Rectal smooth muscle tissue (tissue), 1 donor: ENCODE measurements around the gene ZNF277.
"Not testable (repeated sequence)": the region's sequence is repeated elsewhere in the genome, so short reads cannot be mapped to it uniquely, and the experiment has no call there.

Experiments
- H3K27ac ChIP-seq: one replicate; pipeline ENCODE4 v1.7.0; 2013; ENCODE audit warnings: low read depth, low read length, inconsistent platforms
- H3K27me3 ChIP-seq: one replicate; pipeline ENCODE4 v1.7.0; 2013; ENCODE audit warnings: low read length; ENCODE audit not compliant: control insufficient read depth, insufficient read depth
- H3K36me3 ChIP-seq: one replicate; pipeline ENCODE4 v1.7.0; 2013; ENCODE audit warnings: low read length; ENCODE audit not compliant: control insufficient read depth, insufficient read depth
- H3K4me1 ChIP-seq: one replicate; pipeline ENCODE4 v1.7.0; 2013; ENCODE audit warnings: low read length; ENCODE audit not compliant: control insufficient read depth, insufficient read depth
- H3K4me3 ChIP-seq: one replicate; pipeline ENCODE4 v1.7.0; 2013; ENCODE audit warnings: low read length
- H3K9ac ChIP-seq: one replicate; pipeline ENCODE4 v1.7.0; 2013; ENCODE audit warnings: low read length

ZNF277 gene

DNA sequence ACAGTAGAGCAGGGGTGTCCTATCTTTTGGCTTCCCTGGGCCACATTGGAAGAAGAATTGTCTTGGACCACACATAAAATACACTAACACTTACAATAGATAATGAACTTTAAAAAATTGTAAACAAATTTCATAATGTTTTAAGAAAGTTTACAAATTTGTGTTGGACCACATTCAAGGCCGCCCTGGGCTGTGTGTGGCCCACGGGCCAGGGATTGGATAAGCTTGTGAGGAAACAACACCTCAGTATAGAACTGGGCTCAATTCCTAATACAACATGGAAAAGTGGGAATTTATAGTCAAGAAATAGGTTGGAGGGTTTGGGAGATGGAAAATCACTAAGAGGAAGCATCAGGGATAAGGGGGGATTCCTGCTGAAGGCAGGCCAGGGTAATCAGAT, 17.7 kb downstream of the ZNF277 start:
- H3K4me3 ChIP-seq, result no peak overlapping the region
- no peaks in the 10 kb centered on the region for H3K27me3 ChIP-seq
- no peak overlapping the region for H3K9ac ChIP-seq
- H3K36me3 ChIP-seq, result no peaks in the 10 kb centered on the region
- no peaks in the 10 kb centered on the region for H3K4me1 ChIP-seq
- H3K27ac ChIP-seq, result no peak overlapping the region

DNA sequence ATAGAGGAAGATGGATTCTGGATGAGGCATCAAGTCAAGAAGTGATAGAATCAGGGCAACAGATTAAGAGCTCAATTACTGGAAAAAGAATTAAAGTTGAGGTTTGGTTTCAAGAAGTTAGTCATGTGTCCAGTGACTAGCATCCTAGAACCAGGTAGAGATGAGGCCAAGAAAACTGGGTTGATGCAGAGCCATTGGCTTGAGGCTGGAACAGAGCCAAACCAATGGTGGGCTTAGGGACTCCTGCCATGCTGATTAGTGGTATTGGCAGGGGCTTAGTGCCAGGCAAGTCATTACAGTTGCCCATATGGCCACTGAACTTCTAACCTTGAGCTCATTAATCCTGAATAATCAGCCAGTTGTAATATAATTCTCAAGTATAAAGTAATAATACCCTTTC, 18.5 kb downstream of the ZNF277 start:
- Histone ChIP-seq H3K36me3 (no peaks in the 10 kb centered on the region), H3K27ac (no peak overlapping the region), H3K27me3 (no peaks in the 10 kb centered on the region), H3K4me3 (no peak overlapping the region), H3K4me1 (no peaks in the 10 kb centered on the region), H3K9ac (no peak overlapping the region)

DNA sequence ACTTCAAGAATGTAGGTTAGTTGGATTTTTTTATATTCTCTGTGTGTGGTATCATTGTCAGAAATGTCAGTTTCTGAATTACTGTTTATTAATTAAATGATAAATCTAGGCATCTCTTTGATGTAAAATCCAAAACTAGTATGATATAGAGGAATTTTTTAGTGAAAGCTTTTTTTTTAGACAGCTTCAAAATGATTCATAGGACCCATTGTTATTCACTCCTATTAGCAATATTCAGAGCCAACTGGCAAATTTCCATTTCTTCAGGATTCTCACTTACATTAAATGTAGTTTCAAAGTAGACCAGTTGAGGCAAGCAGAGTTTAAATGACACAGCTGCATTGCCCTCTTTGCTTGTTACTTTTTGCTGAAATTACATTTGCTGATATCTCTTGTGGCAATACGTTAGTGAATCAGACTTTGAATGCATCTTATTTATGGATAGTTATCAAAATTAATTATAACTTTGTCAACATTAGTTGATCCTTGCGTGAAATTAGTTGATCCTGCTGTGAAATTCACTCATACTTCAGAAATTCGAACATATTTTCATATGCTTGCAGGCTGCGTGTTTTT, 20.3 kb downstream of the ZNF277 start:
- Histone ChIP-seq H3K9ac (no peak overlapping the region), H3K27me3 (no peaks in the 10 kb centered on the region)

DNA sequence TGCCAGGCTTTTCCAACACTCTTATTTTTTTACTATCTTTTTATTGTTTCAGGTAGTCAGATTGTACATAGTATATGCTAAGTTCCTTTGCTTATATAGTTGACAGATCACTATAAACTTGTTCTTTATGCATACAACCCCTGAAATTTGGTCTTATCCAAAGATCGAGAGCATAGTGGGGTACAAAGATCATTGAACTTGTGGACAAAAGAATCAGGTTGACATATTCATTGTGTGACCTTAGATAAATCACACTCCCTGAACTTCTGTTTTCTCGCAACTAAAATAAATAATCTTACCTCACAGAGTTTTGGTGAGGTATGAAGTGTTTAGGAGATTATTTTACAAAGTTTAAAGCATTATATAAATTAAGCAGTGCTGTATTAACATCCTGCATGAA, 22.1 kb downstream of the ZNF277 start:
- Histone ChIP-seq H3K4me3 (no peak overlapping the region), H3K9ac (no peak overlapping the region), H3K27ac (no peak overlapping the region), H3K27me3 (no peaks in the 10 kb centered on the region), H3K36me3 (no peaks in the 10 kb centered on the region), H3K4me1 (no peaks in the 10 kb centered on the region)

More for the DNA sequence above, 20.3 kb downstream of the ZNF277 start:
- no peaks in the 10 kb centered on the region for H3K36me3 ChIP-seq
- H3K4me1 ChIP-seq, result no peaks in the 10 kb centered on the region
- no peak overlapping the region for H3K4me3 ChIP-seq
- no peak overlapping the region for H3K27ac ChIP-seq

DNA sequence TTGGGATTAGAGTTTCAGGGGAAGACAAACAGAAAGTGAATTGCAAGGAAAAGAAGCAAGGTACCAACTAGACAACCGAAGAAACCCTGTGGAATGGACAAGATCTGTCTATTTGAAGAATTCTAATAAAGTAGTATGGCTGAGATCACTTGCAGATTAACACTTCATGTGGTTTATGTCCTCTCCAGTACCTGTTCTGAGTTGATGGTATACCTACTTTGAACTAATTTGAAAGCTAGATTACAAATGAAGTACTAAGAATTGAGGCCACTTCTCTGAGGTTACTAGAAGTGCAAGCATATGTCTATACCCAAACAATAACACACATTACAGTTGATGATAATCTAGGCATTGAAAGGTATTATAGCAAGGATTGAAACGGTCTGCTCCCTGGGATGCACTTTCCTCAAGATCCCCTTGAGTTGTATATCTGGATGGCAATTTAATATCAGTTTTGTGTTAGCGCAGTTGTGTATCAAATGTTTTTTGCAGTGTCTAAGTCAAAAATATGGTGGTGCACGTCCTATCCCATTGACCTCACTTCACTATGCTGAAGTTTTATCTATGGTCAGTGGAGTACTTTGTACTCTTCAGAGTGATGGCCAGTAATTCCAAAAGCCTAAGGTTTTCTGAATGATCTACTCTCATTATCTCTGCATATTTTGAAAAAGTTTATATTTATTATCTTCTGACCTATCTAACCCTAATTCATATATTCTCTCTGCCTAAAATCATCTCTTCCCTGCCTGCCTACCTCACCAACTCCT, 25.9 kb downstream of the ZNF277 start:
- H3K4me1 ChIP-seq, result no peaks in the 10 kb centered on the region
- no peak overlapping the region for H3K27ac ChIP-seq
- no peak overlapping the region for H3K9ac ChIP-seq
- no peaks in the 10 kb centered on the region for H3K36me3 ChIP-seq
- H3K4me3 ChIP-seq, result no peak overlapping the region
- H3K27me3 ChIP-seq, result no peaks in the 10 kb centered on the region

DNA sequence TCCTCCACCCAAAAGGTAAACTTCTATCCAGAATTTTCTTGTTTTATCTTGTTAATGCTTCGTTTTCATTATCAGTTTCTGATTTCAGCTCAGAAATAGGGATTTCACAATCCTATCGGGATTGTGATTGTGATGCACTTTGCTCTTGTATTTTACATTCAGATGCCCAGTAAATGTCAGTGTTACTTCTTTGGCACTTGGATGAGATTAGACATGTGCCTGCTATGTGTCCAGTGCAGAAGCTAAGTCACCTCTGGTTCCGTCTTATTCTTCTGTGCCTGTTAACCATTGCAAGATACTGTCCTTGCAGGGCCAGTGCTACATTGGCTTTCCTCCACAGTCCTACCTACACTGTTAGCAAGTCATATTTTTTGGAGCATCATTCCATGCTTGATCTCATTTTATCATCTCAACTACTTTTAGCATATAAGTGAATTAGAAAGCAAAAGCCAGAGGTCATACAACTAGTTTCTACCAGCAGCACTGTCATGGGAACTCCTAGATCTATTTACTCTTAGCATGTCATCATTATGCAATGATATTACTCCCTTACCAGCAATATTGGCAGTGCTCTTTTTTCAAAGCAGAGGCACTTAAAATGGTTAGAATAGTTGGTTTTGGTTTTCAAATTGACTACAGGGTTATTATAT, 26.7 kb downstream of the ZNF277 start:
- H3K27me3 ChIP-seq, result no peaks in the 10 kb centered on the region
- H3K27ac ChIP-seq, result no peak overlapping the region
- H3K9ac ChIP-seq, result no peak overlapping the region
- H3K4me1 ChIP-seq, result no peaks in the 10 kb centered on the region
- H3K4me3 ChIP-seq, result no peak overlapping the region
- H3K36me3 ChIP-seq, result no peaks in the 10 kb centered on the region

DNA sequence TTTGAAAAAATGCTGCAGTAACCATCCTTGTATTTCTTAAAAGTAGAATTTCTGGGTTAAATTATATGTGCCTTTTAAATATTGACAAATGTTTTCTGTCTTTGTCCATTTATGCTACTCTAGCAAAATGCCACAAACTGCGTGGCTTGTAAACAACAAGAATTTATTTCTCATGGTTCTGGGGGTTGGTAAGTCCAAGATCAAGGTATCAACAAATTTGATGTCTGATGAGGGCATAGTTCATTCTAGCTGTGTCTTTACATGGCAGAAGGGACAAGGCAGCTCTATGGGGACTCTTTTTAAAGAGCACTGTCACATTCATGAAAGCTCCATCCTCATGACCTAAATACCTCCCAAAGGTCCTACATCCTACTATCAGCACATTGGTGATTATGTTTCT, 27.7 kb downstream of the ZNF277 start:
- no peaks in the 10 kb centered on the region for H3K4me1 ChIP-seq
- no peak overlapping the region for H3K9ac ChIP-seq
- no peak overlapping the region for H3K4me3 ChIP-seq
- no peaks in the 10 kb centered on the region for H3K27me3 ChIP-seq
- H3K36me3 ChIP-seq, result no peaks in the 10 kb centered on the region
- H3K27ac ChIP-seq, result no peak overlapping the region

DNA sequence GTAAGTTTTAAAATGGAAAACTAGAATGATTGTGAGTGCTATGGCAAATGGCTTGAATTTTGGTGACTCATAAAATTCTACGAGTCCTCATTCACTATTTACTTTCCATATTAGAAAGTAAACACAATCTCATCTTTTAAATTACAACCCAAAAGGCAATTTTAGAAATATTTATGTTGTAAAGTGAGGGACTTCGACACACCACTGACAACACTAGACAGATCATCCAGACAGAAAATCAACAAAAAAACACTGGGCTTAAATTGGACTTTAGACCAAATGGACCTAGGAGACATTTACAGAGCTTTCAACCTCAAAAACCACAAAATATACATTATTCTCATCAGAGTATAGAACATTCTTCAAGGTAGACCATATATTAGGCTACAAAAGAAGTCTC, 30.1 kb downstream of the ZNF277 start:
- Histone ChIP-seq H3K4me1 (no peaks in the 10 kb centered on the region), H3K27ac (no peak overlapping the region), H3K27me3 (no peaks in the 10 kb centered on the region), H3K4me3 (no peak overlapping the region), H3K9ac (no peak overlapping the region), H3K36me3 (no peaks in the 10 kb centered on the region)

DNA sequence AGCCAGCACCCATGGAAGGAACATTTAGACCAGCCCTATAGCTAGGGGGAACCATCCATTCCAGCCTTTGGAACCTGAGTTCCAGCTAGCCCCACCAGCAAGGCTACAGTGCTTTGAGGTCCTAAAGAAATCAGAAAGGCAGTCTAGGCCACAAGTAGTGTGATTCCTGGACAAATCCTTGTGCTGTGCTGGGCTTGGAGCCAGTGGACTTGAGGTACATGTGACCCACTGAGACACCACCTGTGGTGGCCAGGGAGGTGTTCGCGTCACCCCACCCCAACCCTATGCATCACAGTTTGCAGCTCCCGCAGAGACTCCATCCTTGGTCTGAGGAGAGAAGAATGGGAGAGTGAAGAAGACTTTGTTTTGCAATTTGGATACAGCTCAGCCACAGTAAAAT, 31.8 kb downstream of the ZNF277 start:
- Histone ChIP-seq H3K27ac (no peak overlapping the region), H3K36me3 (no peaks in the 10 kb centered on the region), H3K27me3 (no peaks in the 10 kb centered on the region), H3K4me3 (no peak overlapping the region), H3K9ac (no peak overlapping the region), H3K4me1 (no peaks in the 10 kb centered on the region)

DNA sequence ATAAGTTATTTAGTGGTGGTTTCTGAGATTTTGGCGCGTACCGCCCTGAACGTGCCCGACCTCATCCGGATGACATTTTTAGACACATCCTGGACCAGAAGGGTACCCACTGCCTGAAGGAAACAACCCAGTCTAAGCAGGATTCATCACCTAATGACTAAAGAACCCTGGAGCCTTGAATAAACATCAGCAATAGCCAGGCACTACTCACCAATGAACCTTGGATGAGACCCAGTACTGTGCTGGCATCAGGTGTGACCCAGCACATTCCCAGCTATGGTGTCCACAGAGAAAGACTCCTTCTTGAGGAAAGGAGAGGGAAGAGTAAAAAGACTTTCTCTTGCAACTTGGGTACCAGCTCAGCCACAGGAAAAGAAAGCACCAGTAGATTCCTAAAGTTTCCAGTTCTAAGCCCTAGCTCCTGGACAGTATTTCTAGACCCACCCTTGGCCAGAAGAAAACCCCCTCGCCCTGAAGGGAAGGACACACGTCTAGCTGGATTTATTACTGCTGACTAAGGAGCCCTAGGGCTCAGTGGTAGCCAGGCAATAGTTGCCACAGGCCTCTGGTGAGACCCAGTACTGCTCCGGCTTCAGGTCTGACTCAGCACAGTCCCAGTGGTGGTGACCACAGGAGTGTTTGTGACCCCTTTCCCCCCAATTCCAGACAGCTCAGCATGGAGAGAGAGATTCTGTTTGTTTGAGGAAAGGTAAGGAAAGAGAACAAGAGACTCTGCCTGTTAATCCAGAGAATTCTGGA, 32.5 kb downstream of the ZNF277 start:
- Histone ChIP-seq H3K4me3 (no peak overlapping the region), H3K27ac (no peak overlapping the region), H3K4me1 (no peaks in the 10 kb centered on the region), H3K36me3 (no peaks in the 10 kb centered on the region), H3K27me3 (no peaks in the 10 kb centered on the region), H3K9ac (no peak overlapping the region)

DNA sequence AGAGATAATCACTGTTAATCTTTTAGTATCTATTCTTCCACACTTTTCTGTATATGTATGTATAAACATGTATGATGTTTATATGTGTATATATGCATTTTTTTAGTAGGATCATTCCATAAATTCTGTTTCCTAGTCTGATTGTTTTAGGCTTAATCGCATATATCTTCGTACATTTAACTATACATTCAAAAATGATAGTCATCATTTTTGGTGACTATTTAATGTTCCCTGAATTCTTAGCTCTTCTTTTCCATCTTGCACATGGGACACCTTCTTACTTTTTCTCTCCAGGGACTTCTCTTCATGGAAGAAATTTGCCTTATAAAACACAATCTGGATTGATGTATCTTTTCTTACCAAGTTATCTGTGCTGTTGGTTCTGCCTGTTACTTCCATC, 42.1 kb downstream of the ZNF277 start:
- Histone ChIP-seq H3K4me3 (no peak overlapping the region), H3K9ac (no peak overlapping the region), H3K27ac (no peak overlapping the region), H3K27me3 (no peaks in the 10 kb centered on the region), H3K4me1 (no peaks in the 10 kb centered on the region), H3K36me3 (no peaks in the 10 kb centered on the region)

DNA sequence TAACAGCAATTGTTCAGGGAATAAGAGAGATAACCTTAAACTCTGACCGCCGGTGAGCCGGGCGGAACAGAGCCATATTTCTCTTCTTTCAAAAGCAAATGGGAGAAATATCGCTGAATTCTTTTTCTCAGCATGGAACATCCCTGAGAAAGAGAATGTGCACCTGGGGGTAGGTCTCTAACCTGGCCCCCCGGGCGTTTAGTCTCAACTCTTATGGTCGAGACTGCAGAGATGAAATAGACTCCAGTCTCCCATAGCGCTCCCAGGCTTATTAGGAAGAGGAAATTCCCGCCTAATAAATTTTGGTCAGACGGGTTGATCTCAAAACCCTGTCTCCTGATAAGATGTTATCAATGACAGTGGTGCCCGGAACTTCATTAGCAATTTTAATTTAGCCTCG, 43.5 kb downstream of the ZNF277 start:
- H3K4me1 ChIP-seq, H3K4me3 ChIP-seq, H3K9ac ChIP-seq, H3K27ac ChIP-seq, H3K36me3 ChIP-seq, H3K27me3 ChIP-seq: not testable (repeated sequence)
